Left lung (tissue), 10 donors: ENCODE data around the gene PRTN3. TPM values are rescaled to one million over a fixed set of nuclear protein-coding genes. Genes with fewer than 3 reads are reported as not detected.

Experiments used
- ATAC-seq: fragments of 200-7000 bp; cut with Tn5 transposase; one replicate; pipeline ENCODE4 v1.9.1; 2020; ENCODE audit warnings: moderate library complexity
- DNase-seq, 4 donors: peaks; one replicate each; pipeline ENCODE4 v3.0.0-alpha.2; 2013 to 2020
- H3K27ac ChIP-seq, 2 donors: fragments of 200-600 bp; sonication (generic) in 1 of 2; one replicate each; pipeline versions ENCODE4 v1.5.0 to v1.8.0; 2020 to 2021
- H3K27me3 ChIP-seq, 2 donors: fragments of 200-600 bp; sonication (generic) in 1 of 2; one replicate each; pipeline versions ENCODE4 v1.5.0 to v1.8.0; 2020 to 2021
- H3K36me3 ChIP-seq, 2 donors: fragments of 200-600 bp; sonication (generic) in 1 of 2; one replicate each; pipeline versions ENCODE4 v1.5.0 to v1.8.0; 2020 to 2021
- H3K4me1 ChIP-seq, 2 donors: fragments of 200-600 bp; one replicate each; pipeline ENCODE4 v1.8.0; 2021
- H3K4me3 ChIP-seq, 2 donors: fragments of 200-600 bp; sonication (generic) in 1 of 2; one replicate each; pipeline versions ENCODE4 v1.5.0 to v1.8.0; 2020 to 2021; ENCODE audit warnings: mild to moderate bottlenecking in 1 of 2
- H3K9me3 ChIP-seq, 2 donors: fragments of 200-600 bp; sonication (generic) in 1 of 2; one replicate each; pipeline versions ENCODE4 v1.5.0 to v1.8.0; 2020 to 2021
- CTCF ChIP-seq, 2 donors: fragments of 200-600 bp; sonication (generic) in 1 of 2; IDR thresholded peaks; one replicate each; pipeline versions ENCODE4 v1.5.0 to v1.8.0; 2021; ENCODE audit warnings: antibody characterized with exemption in 2 of 2
- intact Hi-C, 2 donors: fragments of 100-400 bp; cut with DNase I; formaldehyde crosslinking; loops; one replicate each; pipeline versions ENCODE4 v1.11.2 to v1.14.2; 2022
- polyA plus RNA-seq, 6 donors: library from polyadenylated mRNA; unstranded; fragments of 120-200 nt; gene quantifications; one replicate each; pipeline ENCODE4 v1.2.1, GENCODE V29; 2013; ENCODE audit not compliant: insufficient read length in 6 of 6
- total RNA-seq, 2 donors: library from RNA; stranded (reverse); fragmentation: NEBNext Ultra II Directional; extraction: Animal tissue kit (Norgen Biotek cat#: 25700); gene quantifications; one replicate each; pipeline ENCODE4 v1.2.1, GENCODE V29; 2021
- donor health status: DM: no; HTN: yes; CAD: no.
- donor health status: DM: no; HTN: no; CAD: no.

Gene PRTN3
- total and polyA plus RNA-seq, 8 donors = 0.55 to 3.8 (median 2.4) TPM

GRCh38 chr19:797528-798414 is 43.0 kb upstream of the PRTN3 start:
- Histone ChIP-seq H3K27me3 (no peaks in the 10 kb centered on the region), H3K9me3 (no peaks in the 10 kb centered on the region), H3K4me1 (peaks cover 36 to 66% of the 10 kb centered on the region in 2 donors), H3K36me3 (peaks cover 0 to 39% of the 10 kb centered on the region in 2 donors), H3K4me3 (peak overlapping the region; percentile 82 to 94), H3K27ac (peak overlapping the region; percentile 95 to 97)
- ATAC-seq (peak; percentile 25), DNase-seq (peak; percentile 87 to 95 (median 92))
- intact Hi-C loops = no loop called here
- no peak for TF ChIP-seq CTCF (IDR thresholded peaks at IDR 0.05)

- no peak for TF ChIP-seq CTCF (IDR thresholded peaks at IDR 0.05)
- Histone ChIP-seq H3K9me3 (no peaks in the 10 kb centered on the region), H3K27ac (peak overlapping the region; percentile 78 to 95), H3K27me3 (no peaks in the 10 kb centered on the region), H3K36me3 (peaks cover 0 to 46% of the 10 kb centered on the region in 2 donors), H3K4me1 (peaks cover 43 to 67% of the 10 kb centered on the region in 2 donors), H3K4me3 (peak overlapping the region; percentile 82 to 94)
- ATAC-seq (no peak), DNase-seq (peak in 1 of 4 donors; percentile 84)
- intact Hi-C loops = no loop called here
Observed at GRCh38 chr19:798415-799075, 42.3 kb upstream of the PRTN3 start.

- DNase-seq (no peak), ATAC-seq (no peak)
- no peaks in the 10 kb centered on the region for H3K9me3 ChIP-seq
- peak overlapping the region; percentile 78 to 95 for H3K27ac ChIP-seq
- no peaks in the 10 kb centered on the region for H3K27me3 ChIP-seq
- H3K36me3 ChIP-seq = peaks cover 0 to 54% of the 10 kb centered on the region in 2 donors
- peak overlapping the region; percentile 82 to 94 for H3K4me3 ChIP-seq
- H3K4me1 ChIP-seq = peaks cover 43 to 75% of the 10 kb centered on the region in 2 donors
- no peak for TF ChIP-seq CTCF (IDR thresholded peaks at IDR 0.05)
- intact Hi-C loops = no loop called here
Observed at GRCh38 chr19:799076-799881, 41.5 kb upstream of the PRTN3 start.

- Histone ChIP-seq H3K4me1 (peaks cover 43 to 76% of the 10 kb centered on the region in 2 donors), H3K4me3 (peak overlapping the region in 1 of 2 donors; percentile 94), H3K27me3 (no peaks in the 10 kb centered on the region), H3K9me3 (no peaks in the 10 kb centered on the region), H3K36me3 (peaks cover 9 to 66% of the 10 kb centered on the region in 2 donors), H3K27ac (peak overlapping the region; percentile 62 to 95)
- no peak for TF ChIP-seq CTCF (IDR thresholded peaks at IDR 0.05)
- intact Hi-C loops = no loop called here
- DNase-seq = no peak
- peak; percentile 0 for ATAC-seq
Observed at GRCh38 chr19:800360-801029, 40.3 kb upstream of the PRTN3 start.
